Tibial artery (tissue), 4 donors: Measurements from ENCODE around the gene ZNF101.
A peak's percentile ranks its signal among the peaks of the same experiment; 100 is the strongest.
"Not testable (repeated sequence)": the region's sequence is repeated elsewhere in the genome, so short reads cannot be mapped to it uniquely, and the experiment has no call there.

Experiments used
- DNase-seq, 2 donors: peaks; one replicate each; pipeline ENCODE4 v3.0.0-alpha.2; 2019
- H3K27ac ChIP-seq, 2 donors: fragments of 200-600 bp; sonication (generic) in 1 of 2; 1 replicate in 1 of 2; 2 replicates in 1 of 2; pipeline ENCODE4 v1.5.1; 2018 to 2019; ENCODE audit warnings: mild to moderate bottlenecking in 1 of 2
- H3K27me3 ChIP-seq, 2 donors: fragments of 200-600 bp; sonication (generic) in 1 of 2; one replicate each; pipeline versions ENCODE4 v1.5.1 to v1.6.0; 2016 to 2019
- H3K36me3 ChIP-seq, 3 donors: fragments of 200-600 bp; sonication (generic) in 2 of 3; one replicate each; pipeline ENCODE4 v1.5.1; 2016 to 2019; ENCODE audit warnings: mild to moderate bottlenecking in 2 of 3
- H3K4me1 ChIP-seq, 4 donors: fragments of 200-600 bp; sonication (generic) in 2 of 4; 1 replicate in 3 of 4; 2 replicates in 1 of 4; pipeline ENCODE4 v1.5.1; 2016 to 2019
- H3K4me3 ChIP-seq, 2 donors: fragments of 200-600 bp; sonication (generic) in 1 of 2; 1 replicate in 1 of 2; 2 replicates in 1 of 2; pipeline ENCODE4 v1.5.1; 2018 to 2019; ENCODE audit warnings: mild to moderate bottlenecking in 2 of 2
- H3K9me3 ChIP-seq, 3 donors: fragments of 200-600 bp; sonication (generic) in 1 of 3; one replicate each; pipeline ENCODE4 v1.5.1; 2016 to 2019
- CTCF ChIP-seq, 2 experiments: fragments of 200-600 bp in 1 of 2; fragments of 450-650 bp in 1 of 2; IDR thresholded peaks; one replicate each; pipeline ENCODE4 v1.5.1; 2017 to 2019; ENCODE audit warnings: antibody characterized with exemption in 2 of 2, mild to moderate bottlenecking in 1 of 2, moderate library complexity in 1 of 2
- intact Hi-C: fragments of 100-400 bp; cut with DNase I; formaldehyde crosslinking; loops from one replicate; pipeline ENCODE4 v1.15.0; 2023; ENCODE audit warnings: low total_unique reads

The ZNF101 gene

GRCh38 chr19:19661141-19661674 lies 7.4 kb upstream of the ZNF101 start:
- Histone ChIP-seq H3K27me3 (no peaks in the 10 kb centered on the region), H3K4me3 (no peak overlapping the region), H3K4me1 (peaks cover 0 to 19% (median 16%) of the 10 kb centered on the region in 4 donors), H3K27ac (no peak overlapping the region), H3K36me3 (peaks cover 36 to 44% (median 38%) of the 10 kb centered on the region in 3 donors), H3K9me3 (no peaks in the 10 kb centered on the region)
- TF ChIP-seq CTCF (IDR thresholded peaks at IDR 0.05) = no peak
- intact Hi-C loops = no loop called here
- DNase-seq = no peak

- Histone ChIP-seq H3K36me3 (peaks cover 30 to 38% (median 32%) of the 10 kb centered on the region in 3 donors), H3K4me3 (no peak overlapping the region), H3K9me3 (no peaks in the 10 kb centered on the region), H3K27me3 (no peaks in the 10 kb centered on the region), H3K4me1 (peaks cover 0 to 19% (median 16%) of the 10 kb centered on the region in 4 donors), H3K27ac (no peak overlapping the region)
- no peak for DNase-seq
- TF ChIP-seq CTCF (IDR thresholded peaks at IDR 0.05) = no peak
- intact Hi-C loops = no loop called here
Measured at GRCh38 chr19:19661675-19662251, 6.9 kb upstream of the ZNF101 start.

- no peak for TF ChIP-seq CTCF (IDR thresholded peaks at IDR 0.05)
Measured at GRCh38 chr19:19662344-19662743, 6.3 kb upstream of the ZNF101 start.

GRCh38 chr19:19662871-19663255 lies 5.8 kb upstream of the ZNF101 start:
- no peak for TF ChIP-seq CTCF (IDR thresholded peaks at IDR 0.05)
- H3K36me3 ChIP-seq = peaks cover 20 to 27% (median 21%) of the 10 kb centered on the region in 3 donors
- no peak for DNase-seq
- peaks cover 0 to 19% (median 16%) of the 10 kb centered on the region in 4 donors for H3K4me1 ChIP-seq
- no peaks in the 10 kb centered on the region for H3K9me3 ChIP-seq
- peak overlapping the region; percentile 83 to 88 for H3K27ac ChIP-seq
- peak overlapping the region; percentile 88 to 89 for H3K4me3 ChIP-seq
- intact Hi-C loops = no loop called here
- no peaks in the 10 kb centered on the region for H3K27me3 ChIP-seq

More at GRCh38 chr19:19662344-19662743, 6.3 kb upstream of the ZNF101 start:
- no peak overlapping the region for H3K27ac ChIP-seq
- no peaks in the 10 kb centered on the region for H3K9me3 ChIP-seq
- intact Hi-C loops = no loop called here
- peaks cover 25 to 32% (median 26%) of the 10 kb centered on the region in 3 donors for H3K36me3 ChIP-seq
- DNase-seq = no peak
- H3K4me1 ChIP-seq = peaks cover 0 to 19% (median 16%) of the 10 kb centered on the region in 4 donors
- H3K27me3 ChIP-seq = no peaks in the 10 kb centered on the region
- H3K4me3 ChIP-seq = peak overlapping the region; percentile 88 to 89

GRCh38 chr19:19663256-19664120 lies 5.2 kb upstream of the ZNF101 start, which contains the start of gene ATP13A1:
TSS of gene ATP13A1 (minus strand) at chr19:19663676. CDS start at chr19:19663666, 10 bp downstream.
- Histone ChIP-seq H3K27me3 (no peaks in the 10 kb centered on the region), H3K4me3 (peak within 1 kb of the TSS; percentile 88 to 89), H3K27ac (peak within 1 kb of the TSS; percentile 83 to 88), H3K36me3 (peaks cover 15 to 21% (median 15%) of the 10 kb centered on the region in 3 donors), H3K9me3 (no peaks in the 10 kb centered on the region), H3K4me1 (peaks cover 0 to 22% (median 20%) of the 10 kb centered on the region in 4 donors)
- no peak for TF ChIP-seq CTCF (IDR thresholded peaks at IDR 0.05)
- peak; percentile 98 to 99 for DNase-seq
- intact Hi-C loops = no loop called here

- intact Hi-C loops = loop anchor here (5.0 kb wide), 1 partner anchor 67 kb away; the partner anchor contains the start of gene ZNF14
- H3K4me1 ChIP-seq = peaks cover 0 to 36% (median 27%) of the 10 kb centered on the region in 4 donors
- not testable (repeated sequence) for H3K9me3 ChIP-seq, H3K4me3 ChIP-seq, H3K36me3 ChIP-seq, H3K27ac ChIP-seq, H3K27me3 ChIP-seq, DNase-seq
Measured at GRCh38 chr19:19665420-19665948, 3.2 kb upstream of the ZNF101 start.
